GM13977 (cell line): Measurements from ENCODE around the gene OR9G1.
"Not testable (repeated sequence)": the region's sequence is repeated elsewhere in the genome, so short reads cannot be mapped to it uniquely, and the experiment has no call there.

Experiments used
- DNase-seq: peaks from one replicate; pipeline ENCODE4 v3.0.0; 2012; ENCODE audit warnings: low spot score
- in situ Hi-C: fragments of 300-500 bp; cut with MboI; formaldehyde crosslinking; loops from one replicate; pipeline ENCODE4 v1.12.0; 2022; ENCODE audit warnings: low sequenced_read_pairs, low pct_unique_long_range_greater_than_20kb, mixed read lengths, inconsistent platforms; ENCODE audit not compliant: unreplicated experiment
- TF ChIP-seq, protein P1 (sequence below): IDR thresholded peaks from 2 replicates; pipeline ENCODE4 v1.5.1; 2012; ENCODE audit warnings: mild to moderate bottlenecking, control low read depth; ENCODE audit not compliant: insufficient read depth; ENCODE audit errors: extremely low read depth, missing control alignments

The OR9G1 gene, protein sequence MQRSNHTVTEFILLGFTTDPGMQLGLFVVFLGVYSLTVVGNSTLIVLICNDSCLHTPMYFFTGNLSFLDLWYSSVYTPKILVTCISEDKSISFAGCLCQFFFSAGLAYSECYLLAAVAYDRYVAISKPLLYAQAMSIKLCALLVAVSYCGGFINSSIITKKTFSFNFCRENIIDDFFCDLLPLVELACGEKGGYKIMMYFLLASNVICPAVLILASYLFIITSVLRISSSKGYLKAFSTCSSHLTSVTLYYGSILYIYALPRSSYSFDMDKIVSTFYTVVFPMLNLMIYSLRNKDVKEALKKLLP

DNA sequence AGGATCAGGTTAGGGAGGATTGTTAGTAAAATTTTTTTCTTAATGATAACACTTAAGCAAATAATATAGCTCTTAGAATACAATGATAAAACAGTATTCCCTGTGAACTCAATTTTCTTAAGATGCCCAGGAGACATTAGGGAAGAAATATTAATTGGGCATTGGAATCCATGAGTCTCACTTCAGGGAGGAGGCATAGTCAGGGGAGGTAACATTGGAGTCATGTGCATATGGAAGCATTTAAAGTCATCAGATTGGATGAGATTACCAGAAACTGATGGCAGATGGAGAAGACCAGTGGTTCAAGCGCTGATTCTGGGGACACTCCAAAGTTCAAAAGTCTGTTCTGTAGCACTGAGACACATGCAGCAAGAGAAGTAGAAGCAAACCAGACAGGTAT is at the start of gene OR9G1:
Gene OR9G1, plus strand, starts transcription at position 301 of the 400 bp plus-strand sequence. CDS start 1,293 bp downstream, outside the sequence.
- TF ChIP-seq, protein P1, sequence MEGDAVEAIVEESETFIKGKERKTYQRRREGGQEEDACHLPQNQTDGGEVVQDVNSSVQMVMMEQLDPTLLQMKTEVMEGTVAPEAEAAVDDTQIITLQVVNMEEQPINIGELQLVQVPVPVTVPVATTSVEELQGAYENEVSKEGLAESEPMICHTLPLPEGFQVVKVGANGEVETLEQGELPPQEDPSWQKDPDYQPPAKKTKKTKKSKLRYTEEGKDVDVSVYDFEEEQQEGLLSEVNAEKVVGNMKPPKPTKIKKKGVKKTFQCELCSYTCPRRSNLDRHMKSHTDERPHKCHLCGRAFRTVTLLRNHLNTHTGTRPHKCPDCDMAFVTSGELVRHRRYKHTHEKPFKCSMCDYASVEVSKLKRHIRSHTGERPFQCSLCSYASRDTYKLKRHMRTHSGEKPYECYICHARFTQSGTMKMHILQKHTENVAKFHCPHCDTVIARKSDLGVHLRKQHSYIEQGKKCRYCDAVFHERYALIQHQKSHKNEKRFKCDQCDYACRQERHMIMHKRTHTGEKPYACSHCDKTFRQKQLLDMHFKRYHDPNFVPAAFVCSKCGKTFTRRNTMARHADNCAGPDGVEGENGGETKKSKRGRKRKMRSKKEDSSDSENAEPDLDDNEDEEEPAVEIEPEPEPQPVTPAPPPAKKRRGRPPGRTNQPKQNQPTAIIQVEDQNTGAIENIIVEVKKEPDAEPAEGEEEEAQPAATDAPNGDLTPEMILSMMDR: no peak
- DNase-seq: no peak
- in situ Hi-C loops: loop anchor here (25.0 kb wide), 1 partner anchor 89 kb away; no protein-coding TSS in a partner anchor

DNA sequence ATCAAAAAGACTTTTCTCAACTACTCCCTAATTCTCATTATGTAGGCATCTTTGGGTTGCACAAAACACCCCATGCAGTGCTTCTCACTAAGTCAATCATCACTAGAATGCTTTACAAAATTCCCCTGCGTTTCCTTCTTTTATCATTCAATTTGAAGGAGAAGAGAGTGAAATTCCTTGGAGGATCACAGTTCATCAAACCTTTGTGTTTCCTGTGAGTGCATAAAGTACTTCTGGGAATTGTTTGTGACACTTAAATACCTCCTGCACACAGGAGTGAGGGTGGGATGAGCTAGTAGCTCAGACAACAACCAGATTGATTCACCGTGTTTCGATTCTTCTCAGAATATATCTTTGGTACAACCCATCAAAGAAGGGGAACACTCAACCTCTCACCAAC is 39.1 kb upstream of the OR9G1 start:
- TF ChIP-seq, protein P1: no peak
- no peak for DNase-seq
- in situ Hi-C loops: no loop called here

- DNase-seq: no peak
- in situ Hi-C loops: no loop called here
- TF ChIP-seq, protein P1: no peak
These were observed 35.5 kb upstream of the OR9G1 start, which contains the start of gene OR5AR1 for GRCh38 chr11:56663386-56663785. TSS of gene OR5AR1 (plus strand) at chr11:56663686. CDS start at chr11:56663686, 0 bp downstream.

DNA sequence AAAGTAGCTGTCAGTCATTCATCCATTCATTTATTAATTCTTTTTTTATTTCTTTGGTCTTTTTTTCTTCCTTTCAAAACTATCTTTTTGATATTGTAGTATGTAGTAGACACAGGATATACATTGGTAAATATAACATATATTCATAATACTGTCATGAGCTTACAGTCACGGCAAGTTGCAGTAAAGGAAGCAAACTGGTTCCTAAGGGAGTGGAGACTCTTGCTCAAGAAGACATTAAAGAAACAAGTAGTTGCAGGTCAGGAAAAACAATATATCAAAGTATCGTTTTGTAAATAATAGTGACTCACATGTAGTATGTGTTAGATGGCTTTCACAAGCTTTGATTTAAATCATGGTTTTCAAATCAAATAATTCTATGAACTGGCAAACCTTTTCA is 27.9 kb upstream of the OR9G1 start:
- in situ Hi-C loops: no loop called here
- DNase-seq: no peak
- TF ChIP-seq, protein P1: no peak

GRCh38 chr11:56688554-56689100 is 10.3 kb upstream of the OR9G1 start:
- TF ChIP-seq, protein P1: no peak
- no peak for DNase-seq
- in situ Hi-C loops: loop anchor here (25.0 kb wide), 1 partner anchor 99 kb away; no protein-coding TSS in a partner anchor

DNA sequence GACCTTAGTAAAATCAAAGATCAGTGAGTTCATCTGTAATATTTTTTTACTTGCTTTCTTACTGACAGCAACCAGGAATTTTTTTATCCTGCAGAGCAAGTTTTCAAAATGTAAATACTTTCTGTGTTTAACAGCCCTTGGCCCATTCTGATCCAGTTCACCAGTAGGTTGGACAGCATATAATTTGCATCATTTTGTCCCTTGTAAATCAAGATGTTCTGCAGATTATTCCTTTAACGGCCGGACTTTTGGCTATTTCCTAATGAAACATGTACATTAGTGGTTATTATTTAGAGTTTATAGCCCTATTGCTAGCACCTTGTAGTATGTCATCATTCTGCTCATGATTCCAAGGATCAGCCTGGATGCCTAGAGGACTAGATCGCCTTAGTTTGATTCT is 7.7 kb upstream of the OR9G1 start:
- not testable (repeated sequence) for DNase-seq
- in situ Hi-C loops: loop anchor here (25.0 kb wide), 1 partner anchor 96 kb away; no protein-coding TSS in a partner anchor

- no peak for DNase-seq
- TF ChIP-seq, protein P1: no peak
- in situ Hi-C loops: loop anchor here (25.0 kb wide), 1 partner anchor 94 kb away; no protein-coding TSS in a partner anchor
These were observed 5.5 kb upstream of the OR9G1 start for GRCh38 chr11:56693428-56693827.
